ENCODE results near the gene RSL1D1. TPM values are rescaled to one million over a fixed set of nuclear protein-coding genes. Genes with fewer than 3 reads are reported as not detected.
A peak's percentile ranks its signal among the peaks of the same experiment; 100 is the strongest.

RSL1D1 gene
- 100 to 1,000 TPM in 2 of 4 donors, 10 to 100 TPM in 2; 53.0 to 243 (median 97.9) TPM for polyA plus RNA-seq
- long read RNA-seq, donor 1 = 0 reads
- long read RNA-seq, donor 2, full-length matches to known transcripts = 13 of 52 reads
- long read RNA-seq, donor 2, partial matches to known transcripts = 33 of 52 reads
- long read RNA-seq, donor 2, other reads (novel, unspliced or antisense) = 6 of 52 reads
- long read RNA-seq, donor 3, full-length matches to known transcripts = 17 of 50 reads
- long read RNA-seq, donor 3, partial matches to known transcripts = 33 of 50 reads
- long read RNA-seq, donor 3, other reads (novel, unspliced or antisense) = 0 of 50 reads
- long read RNA-seq, donor 4 = 0 reads
- long read RNA-seq, donor 5, full-length matches to known transcripts = 11 of 21 reads
- long read RNA-seq, donor 5, partial matches to known transcripts = 10 of 21 reads
- long read RNA-seq, donor 5, other reads (novel, unspliced or antisense) = 0 of 21 reads
- long read RNA-seq, donor 6, full-length matches to known transcripts = 16 of 86 reads
- long read RNA-seq, donor 6, partial matches to known transcripts = 70 of 86 reads
- long read RNA-seq, donor 6, other reads (novel, unspliced or antisense) = 0 of 86 reads
- long read RNA-seq, donor 7, full-length matches to known transcripts = 31 of 91 reads
- long read RNA-seq, donor 7, partial matches to known transcripts = 48 of 91 reads
- long read RNA-seq, donor 7, other reads (novel, unspliced or antisense) = 12 of 91 reads
- long read RNA-seq, donor 8, full-length matches to known transcripts = 4 of 4 reads
- long read RNA-seq, donor 8, partial matches to known transcripts = 0 of 4 reads
- long read RNA-seq, donor 8, other reads (novel, unspliced or antisense) = 0 of 4 reads
- long read RNA-seq, donor 9, full-length matches to known transcripts = 7 of 7 reads
- long read RNA-seq, donor 9, partial matches to known transcripts = 0 of 7 reads
- long read RNA-seq, donor 9, other reads (novel, unspliced or antisense) = 0 of 7 reads
- long read RNA-seq, donor 10, full-length matches to known transcripts = 19 of 115 reads
- long read RNA-seq, donor 10, partial matches to known transcripts = 90 of 115 reads
- long read RNA-seq, donor 10, other reads (novel, unspliced or antisense) = 6 of 115 reads

DNA sequence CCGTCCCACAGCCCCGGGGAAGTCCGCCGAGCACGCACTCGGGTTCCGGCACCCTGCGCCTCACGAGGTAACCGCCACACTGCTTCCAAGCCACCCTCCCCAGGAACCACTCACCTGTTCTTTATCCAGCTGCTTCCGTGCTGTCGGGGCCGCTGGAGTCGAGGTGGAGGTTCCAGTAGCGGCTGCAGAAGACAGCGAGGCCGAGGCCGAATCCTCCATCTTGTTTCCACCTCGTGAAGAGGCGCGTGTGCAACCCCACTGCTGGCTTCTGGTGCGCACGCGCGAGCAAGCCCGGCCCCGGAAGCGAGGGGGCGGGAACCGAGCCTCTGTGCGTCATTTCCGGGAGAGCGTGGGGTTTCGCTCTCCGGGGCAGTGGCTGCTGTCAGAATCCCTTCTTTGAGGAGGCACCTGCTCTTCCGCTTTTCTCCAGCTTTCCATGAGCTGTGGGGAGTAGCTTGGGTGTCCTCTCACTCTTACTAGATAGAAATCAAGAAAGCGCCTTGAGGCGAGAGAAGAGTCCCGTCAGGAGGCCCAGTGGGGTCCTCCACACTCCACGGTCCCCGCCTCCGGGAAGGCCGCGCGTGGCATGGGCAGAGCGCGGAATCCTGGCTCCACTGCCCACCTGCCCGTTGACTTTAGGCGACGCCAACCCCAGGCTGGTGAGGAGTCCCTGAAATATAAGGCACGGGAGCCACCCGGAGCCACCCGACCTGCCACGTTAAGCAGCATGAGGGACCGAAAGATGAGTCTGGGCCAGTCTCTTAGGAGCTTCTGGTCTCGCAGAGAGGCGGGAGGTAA, at the start of gene RSL1D1:
Gene RSL1D1 (minus strand): TSS at position 249 of the 798 bp plus-strand sequence. CDS start 30 bp downstream, at position 219.
- Histone ChIP-seq H3K27ac (ENCODE audit: low read depth in 1 of 3, low read length in 2 of 3) (peak within 1 kb of the TSS; percentile 65 to 89 (median 81)), H3K4me3 (ENCODE audit: low read depth in 1 of 3, low read length in 3 of 3) (peak within 1 kb of the TSS; percentile 59 to 93 (median 70)), H3K4me1 (ENCODE audit: control insufficient read depth in 3 of 3, insufficient read depth in 2 of 3, low read depth in 1 of 3, low read length in 2 of 3) (peaks cover 0 to 7% (median 3%) of the 10 kb centered on the region in 3 donors), H3K9me3 (ENCODE audit: control insufficient read depth in 2 of 2, insufficient read depth in 1 of 2, low read depth in 1 of 2, low read length in 1 of 2) (no peaks in the 10 kb centered on the region), H3K36me3 (ENCODE audit: control insufficient read depth in 3 of 3, insufficient read depth in 2 of 3, low read depth in 1 of 3, low read length in 3 of 3) (peaks cover 4 to 24% (median 11%) of the 10 kb centered on the region in 3 donors), H3K27me3 (ENCODE audit: control insufficient read depth in 3 of 3, insufficient read depth in 3 of 3, low read length in 3 of 3) (no peaks in the 10 kb centered on the region)
- peak; percentile 95 to 99 for DNase-seq
- FAIRE-seq = no peak
- WGBS, 3 donors = 0 to 1% (median 0%) methylated on average over 56 to 57 of the region's 57 CpGs

DNA sequence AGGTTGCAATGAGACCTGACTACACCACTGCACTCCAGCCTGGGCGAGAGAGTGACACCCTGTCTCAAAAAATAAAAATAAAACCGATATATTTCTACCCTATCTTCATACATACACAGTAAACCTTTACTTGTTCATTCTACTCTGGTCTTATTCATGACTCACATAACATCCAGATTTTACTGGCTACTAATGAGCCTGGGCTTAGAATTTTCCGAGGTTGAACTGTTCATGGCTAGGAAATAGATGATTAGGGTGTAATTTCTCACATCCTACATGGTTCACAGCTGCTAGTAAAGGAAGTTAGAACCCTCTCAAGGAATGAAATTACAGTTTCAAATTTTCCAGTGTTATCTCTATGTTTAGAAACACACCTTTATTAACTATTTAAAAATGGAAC, 49.7 kb upstream of the RSL1D1 start:
- FAIRE-seq (no peak), DNase-seq (no peak)
- Histone ChIP-seq H3K36me3 (ENCODE audit: control insufficient read depth in 3 of 3, insufficient read depth in 2 of 3, low read depth in 1 of 3, low read length in 3 of 3) (peaks cover 4 to 22% (median 4%) of the 10 kb centered on the region in 3 donors), H3K9me3 (ENCODE audit: control insufficient read depth in 2 of 2, insufficient read depth in 1 of 2, low read depth in 1 of 2, low read length in 1 of 2) (no peaks in the 10 kb centered on the region), H3K27me3 (ENCODE audit: control insufficient read depth in 3 of 3, insufficient read depth in 3 of 3, low read length in 3 of 3) (no peaks in the 10 kb centered on the region), H3K27ac (ENCODE audit: low read depth in 1 of 3, low read length in 2 of 3) (no peak overlapping the region), H3K4me1 (ENCODE audit: control insufficient read depth in 3 of 3, insufficient read depth in 2 of 3, low read depth in 1 of 3, low read length in 2 of 3) (no peaks in the 10 kb centered on the region), H3K4me3 (ENCODE audit: low read depth in 1 of 3, low read length in 3 of 3) (no peak overlapping the region)
- WGBS, 3 donors = 63 to 70% (median 68%) methylated on average over 3 of the region's 3 CpGs

DNA sequence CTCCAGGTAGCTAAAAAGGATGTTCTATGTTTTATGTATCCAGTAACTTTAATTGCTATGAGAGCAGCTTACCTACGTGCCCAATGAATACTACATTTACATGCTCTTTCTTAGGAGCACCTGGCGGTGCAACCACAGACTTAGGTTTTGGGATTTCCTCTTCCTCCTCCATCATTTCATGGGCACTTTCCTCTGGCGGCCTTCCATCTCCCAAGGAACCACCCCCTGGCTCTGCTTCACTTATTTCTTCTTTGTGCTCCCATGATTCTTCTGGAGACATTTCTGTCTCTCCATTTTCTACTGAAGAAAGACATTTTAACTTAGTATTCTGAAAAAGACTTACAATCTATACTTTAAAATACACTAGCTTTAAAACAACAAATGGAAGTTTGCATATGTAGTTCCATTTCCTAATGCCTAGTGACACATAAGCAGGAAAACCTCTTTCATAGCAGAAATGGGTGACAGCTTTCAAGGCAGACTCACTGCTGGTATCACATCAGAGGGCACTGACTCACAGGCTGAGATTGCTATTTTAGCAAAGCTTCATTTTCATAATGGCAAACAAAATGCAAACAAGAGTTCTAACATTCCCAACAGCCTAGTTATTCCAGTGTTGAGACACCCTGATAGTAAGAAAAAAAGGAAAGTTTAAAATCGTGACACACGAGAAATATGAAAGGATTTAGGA, 45.3 kb upstream of the RSL1D1 start:
- Histone ChIP-seq H3K27ac (ENCODE audit: low read depth in 1 of 3, low read length in 2 of 3) (peak overlapping the region in 1 of 3 donors; percentile 54), H3K9me3 (ENCODE audit: control insufficient read depth in 2 of 2, insufficient read depth in 1 of 2, low read depth in 1 of 2, low read length in 1 of 2) (no peaks in the 10 kb centered on the region), H3K27me3 (ENCODE audit: control insufficient read depth in 3 of 3, insufficient read depth in 3 of 3, low read length in 3 of 3) (no peaks in the 10 kb centered on the region), H3K36me3 (ENCODE audit: control insufficient read depth in 3 of 3, insufficient read depth in 2 of 3, low read depth in 1 of 3, low read length in 3 of 3) (peaks cover 4 to 33% (median 11%) of the 10 kb centered on the region in 3 donors), H3K4me1 (ENCODE audit: control insufficient read depth in 3 of 3, insufficient read depth in 2 of 3, low read depth in 1 of 3, low read length in 2 of 3) (no peaks in the 10 kb centered on the region), H3K4me3 (ENCODE audit: low read depth in 1 of 3, low read length in 3 of 3) (no peak overlapping the region)
- no peak for DNase-seq
- whole genome bisulfite sequencing, 3 donors = 84 to 89% (median 85%) methylated on average over 5 of the region's 5 CpGs
- no peak for FAIRE-seq

DNA sequence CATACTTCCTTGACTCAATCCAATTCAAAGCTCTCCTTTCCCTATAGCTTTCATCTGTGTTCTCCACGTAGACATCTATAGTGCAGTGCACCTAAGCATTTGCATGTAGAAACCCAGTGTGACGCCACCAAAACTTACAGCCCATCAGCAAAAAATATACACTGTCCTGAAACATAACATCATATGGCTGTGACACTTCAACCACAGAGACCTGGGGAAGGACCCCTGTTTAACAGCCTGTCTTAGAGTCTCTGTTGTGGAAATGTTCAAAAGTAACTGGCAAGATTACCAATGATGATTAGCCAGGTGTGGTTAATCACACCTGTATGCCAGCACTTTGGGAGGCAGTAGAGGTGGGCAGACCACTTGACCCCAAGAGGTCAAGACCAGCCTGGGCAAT, 42.2 kb upstream of the RSL1D1 start:
- Histone ChIP-seq H3K9me3 (ENCODE audit: control insufficient read depth in 2 of 2, insufficient read depth in 1 of 2, low read depth in 1 of 2, low read length in 1 of 2) (no peaks in the 10 kb centered on the region), H3K4me1 (ENCODE audit: control insufficient read depth in 3 of 3, insufficient read depth in 2 of 3, low read depth in 1 of 3, low read length in 2 of 3) (no peaks in the 10 kb centered on the region), H3K36me3 (ENCODE audit: control insufficient read depth in 3 of 3, insufficient read depth in 2 of 3, low read depth in 1 of 3, low read length in 3 of 3) (peaks cover 3 to 45% (median 9%) of the 10 kb centered on the region in 3 donors), H3K27me3 (ENCODE audit: control insufficient read depth in 3 of 3, insufficient read depth in 3 of 3, low read length in 3 of 3) (no peaks in the 10 kb centered on the region), H3K27ac (ENCODE audit: low read depth in 1 of 3, low read length in 2 of 3) (no peak overlapping the region), H3K4me3 (ENCODE audit: low read depth in 1 of 3, low read length in 3 of 3) (no peak overlapping the region)
- DNase-seq (no peak), FAIRE-seq (no peak)
- 86 to 96% (median 92%) methylated on average over 2 of the region's 2 CpGs for WGBS, 3 donors

- H3K27ac ChIP-seq (ENCODE audit: low read depth in 1 of 3, low read length in 2 of 3) = no peak overlapping the region
- WGBS, 3 donors = 71 to 98% (median 92%) methylated on average over 4 of the region's 4 CpGs
- no peak overlapping the region for H3K4me3 ChIP-seq (ENCODE audit: low read depth in 1 of 3, low read length in 3 of 3)
- no peaks in the 10 kb centered on the region for H3K9me3 ChIP-seq (ENCODE audit: control insufficient read depth in 2 of 2, insufficient read depth in 1 of 2, low read depth in 1 of 2, low read length in 1 of 2)
- no peaks in the 10 kb centered on the region for H3K4me1 ChIP-seq (ENCODE audit: control insufficient read depth in 3 of 3, insufficient read depth in 2 of 3, low read depth in 1 of 3, low read length in 2 of 3)
- peaks cover 4 to 51% (median 12%) of the 10 kb centered on the region in 3 donors for H3K36me3 ChIP-seq (ENCODE audit: control insufficient read depth in 3 of 3, insufficient read depth in 2 of 3, low read depth in 1 of 3, low read length in 3 of 3)
- FAIRE-seq (no peak), DNase-seq (no peak)
- no peaks in the 10 kb centered on the region for H3K27me3 ChIP-seq (ENCODE audit: control insufficient read depth in 3 of 3, insufficient read depth in 3 of 3, low read length in 3 of 3)
Observed at GRCh38 chr16:11892761-11893160, 41.4 kb upstream of the RSL1D1 start.

GRCh38 chr16:11890231-11890965, 39.1 kb upstream of the RSL1D1 start:
- FAIRE-seq (no peak), DNase-seq (no peak)
- Histone ChIP-seq H3K27ac (ENCODE audit: low read depth in 1 of 3, low read length in 2 of 3) (no peak overlapping the region), H3K9me3 (ENCODE audit: control insufficient read depth in 2 of 2, insufficient read depth in 1 of 2, low read depth in 1 of 2, low read length in 1 of 2) (no peaks in the 10 kb centered on the region), H3K36me3 (ENCODE audit: control insufficient read depth in 3 of 3, insufficient read depth in 2 of 3, low read depth in 1 of 3, low read length in 3 of 3) (peaks cover 2 to 47% (median 15%) of the 10 kb centered on the region in 3 donors), H3K27me3 (ENCODE audit: control insufficient read depth in 3 of 3, insufficient read depth in 3 of 3, low read length in 3 of 3) (no peaks in the 10 kb centered on the region), H3K4me1 (ENCODE audit: control insufficient read depth in 3 of 3, insufficient read depth in 2 of 3, low read depth in 1 of 3, low read length in 2 of 3) (no peaks in the 10 kb centered on the region), H3K4me3 (ENCODE audit: low read depth in 1 of 3, low read length in 3 of 3) (no peak overlapping the region)
- 76 to 95% (median 92%) methylated on average over 5 of the region's 5 CpGs for WGBS, 3 donors

DNA sequence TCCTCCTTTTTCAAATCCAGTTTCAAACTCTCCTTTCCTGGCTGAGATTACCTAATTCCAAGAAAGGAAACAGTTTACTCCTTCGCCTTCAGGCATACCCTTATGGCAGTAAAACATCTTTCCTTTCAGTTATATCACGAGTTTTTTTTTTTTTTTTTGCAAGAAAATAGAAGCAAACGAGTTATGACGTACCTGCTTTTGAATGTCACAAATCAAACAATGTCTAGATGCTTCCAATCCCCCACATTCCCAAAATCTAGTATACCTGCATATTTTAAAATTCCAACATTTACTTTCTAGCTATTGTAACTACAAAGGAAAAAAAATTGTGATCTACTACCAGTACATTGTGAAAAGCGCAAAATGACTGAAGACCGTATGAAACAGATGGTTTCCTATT, 35.5 kb upstream of the RSL1D1 start:
- no peak for FAIRE-seq
- WGBS, 3 donors = 86 to 90% (median 88%) methylated on average over 6 of the region's 6 CpGs
- peaks cover 4 to 50% (median 21%) of the 10 kb centered on the region in 3 donors for H3K36me3 ChIP-seq (ENCODE audit: control insufficient read depth in 3 of 3, insufficient read depth in 2 of 3, low read depth in 1 of 3, low read length in 3 of 3)
- no peaks in the 10 kb centered on the region for H3K9me3 ChIP-seq (ENCODE audit: control insufficient read depth in 2 of 2, insufficient read depth in 1 of 2, low read depth in 1 of 2, low read length in 1 of 2)
- no peak for DNase-seq
- H3K27me3 ChIP-seq (ENCODE audit: control insufficient read depth in 3 of 3, insufficient read depth in 3 of 3, low read length in 3 of 3) = no peaks in the 10 kb centered on the region
- no peak overlapping the region for H3K4me3 ChIP-seq (ENCODE audit: low read depth in 1 of 3, low read length in 3 of 3)
- no peaks in the 10 kb centered on the region for H3K4me1 ChIP-seq (ENCODE audit: control insufficient read depth in 3 of 3, insufficient read depth in 2 of 3, low read depth in 1 of 3, low read length in 2 of 3)
- no peak overlapping the region for H3K27ac ChIP-seq (ENCODE audit: low read depth in 1 of 3, low read length in 2 of 3)

Data from small intestine (tissue), 16 donors.